ENCODE data around the gene ZNF611.
"Not testable (repeated sequence)": the region's sequence is repeated elsewhere in the genome, so short reads cannot be mapped to it uniquely, and the experiment has no call there.

ZNF611 gene

DNA sequence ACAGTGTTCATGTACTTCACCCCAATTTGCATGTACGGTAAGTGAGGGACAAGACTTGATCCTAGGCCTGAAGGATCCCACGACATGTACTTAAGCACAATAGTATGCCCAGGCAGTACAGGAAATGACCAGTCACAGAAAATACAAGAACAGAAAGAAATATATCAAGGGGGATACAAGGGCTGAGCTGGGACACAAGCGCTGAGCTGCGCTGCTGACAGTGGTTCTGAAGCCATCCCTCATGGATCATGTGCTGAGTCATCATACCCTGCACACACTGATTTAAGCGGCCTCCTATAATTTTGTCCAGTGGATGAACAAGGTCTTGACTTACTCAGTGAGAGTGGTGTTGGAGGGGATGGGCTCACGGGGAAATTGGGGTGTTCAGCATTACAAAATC lies 59.6 kb downstream of the ZNF611 start:
- DNase-seq = not testable (repeated sequence)

DNA sequence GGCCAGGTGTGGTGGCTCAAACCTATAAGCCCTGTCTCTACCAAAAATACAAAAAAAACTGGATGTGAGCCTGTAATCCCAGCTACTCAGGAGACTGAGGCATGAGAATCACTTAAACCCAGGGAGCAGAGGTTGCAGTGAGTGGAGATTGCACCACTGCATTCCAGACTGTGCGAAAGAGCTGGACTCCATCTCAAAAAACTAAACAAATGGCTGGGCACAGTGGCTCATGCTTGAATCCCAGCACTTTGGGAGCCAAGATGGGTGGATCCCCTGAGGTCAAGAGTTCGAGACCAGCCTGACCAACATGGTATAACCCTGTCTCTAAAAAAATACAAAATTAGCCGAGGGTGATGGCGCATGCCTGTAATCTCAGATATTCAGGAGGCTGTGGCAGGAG lies 61.8 kb downstream of the ZNF611 start:
- no peak for DNase-seq

DNA sequence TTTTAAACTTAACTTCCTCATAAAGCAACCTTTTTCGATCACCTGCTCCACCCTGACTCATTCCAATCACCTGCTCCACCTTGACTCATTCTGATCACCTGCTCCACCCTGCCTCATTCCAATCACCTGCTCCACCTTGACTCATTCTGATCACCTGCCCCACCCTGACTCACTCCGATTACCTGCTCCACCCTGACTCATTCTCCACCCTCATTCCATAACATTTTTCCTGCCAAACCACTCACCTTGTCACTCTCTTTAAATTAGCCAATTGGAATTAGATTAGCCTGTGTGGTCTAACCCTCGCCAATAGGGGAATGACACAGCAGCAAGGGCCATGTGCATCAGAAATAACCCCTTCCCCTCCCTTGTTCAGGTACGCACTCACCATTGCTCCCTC lies 64.8 kb downstream of the ZNF611 start:
- DNase-seq = no peak

DNA sequence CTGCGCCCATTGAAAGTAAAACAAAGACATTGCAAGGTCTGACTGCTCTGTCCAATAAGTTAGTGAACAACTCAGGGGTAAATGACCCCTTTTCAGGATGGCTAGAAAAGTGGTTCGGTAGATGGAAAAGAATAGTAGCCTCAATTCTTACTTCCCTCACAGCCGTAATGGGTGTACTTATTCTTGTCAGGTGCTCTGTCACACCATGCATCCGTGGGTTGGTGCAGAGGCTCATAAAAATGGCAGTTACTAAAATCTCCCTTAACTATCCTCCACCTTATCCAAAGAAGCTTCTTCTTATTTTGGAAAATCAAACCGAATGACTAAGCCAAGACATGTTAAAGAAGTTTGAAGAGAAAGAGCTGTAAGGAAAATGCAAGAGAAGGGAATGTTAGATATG lies 65.3 kb downstream of the ZNF611 start:
- DNase-seq = no peak

DNA sequence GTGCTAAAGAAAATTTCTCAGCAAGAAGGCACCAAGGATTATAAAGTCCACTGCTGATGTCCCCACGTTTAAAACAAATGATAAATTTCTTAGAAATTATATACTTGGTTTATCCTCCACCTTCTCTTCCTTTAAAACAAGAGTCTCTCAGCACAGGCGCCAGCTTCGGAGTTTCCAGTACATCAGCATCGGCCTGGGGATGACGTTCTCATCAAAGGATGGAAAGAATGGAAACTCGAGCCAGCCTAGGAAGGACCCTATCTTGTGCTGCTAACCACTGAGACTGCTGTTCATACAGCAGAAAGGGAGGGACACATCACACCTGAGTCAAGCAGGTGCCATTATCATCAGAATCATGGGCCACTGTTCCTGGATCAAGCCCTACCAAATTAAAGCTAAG lies 66.9 kb downstream of the ZNF611 start:
- no peak for DNase-seq

DNA sequence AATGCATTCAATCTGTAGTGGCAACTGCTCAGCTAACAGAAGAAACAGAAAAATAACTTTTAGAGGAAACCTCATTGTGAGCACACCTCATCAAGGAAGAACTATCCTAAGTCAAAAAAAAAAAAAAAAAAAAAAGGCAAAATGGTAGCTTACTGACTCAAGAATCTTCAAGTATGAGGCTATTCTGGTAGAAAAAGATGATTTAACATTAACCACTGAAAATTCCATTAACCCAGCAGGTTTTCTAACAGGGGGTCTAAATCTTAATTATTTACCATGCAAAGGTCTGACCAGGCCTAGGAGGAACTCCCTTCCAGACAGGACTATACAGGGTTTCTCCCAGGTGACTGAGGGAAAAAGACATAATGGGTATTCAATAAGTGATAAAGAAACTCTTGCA lies 68.3 kb downstream of the ZNF611 start:
- DNase-seq = no peak

DNA sequence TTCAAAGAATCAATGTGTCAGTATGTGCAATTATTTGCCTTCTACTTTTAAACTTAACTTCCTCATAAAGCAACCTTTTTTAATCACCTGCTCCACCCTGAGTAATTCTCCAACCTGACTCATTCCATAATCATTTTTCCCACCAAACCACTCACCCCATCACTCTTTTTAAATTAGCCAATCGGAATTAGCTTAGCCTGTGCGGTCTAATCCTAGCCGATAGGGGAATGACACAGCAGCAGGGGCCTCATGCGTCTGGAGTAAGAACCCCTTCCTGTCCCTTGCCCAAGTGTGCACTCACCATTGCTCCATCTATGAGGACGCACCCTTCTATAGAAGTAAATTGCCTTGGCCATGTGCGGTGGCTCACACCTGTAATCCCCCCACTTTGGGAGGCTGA lies 69.3 kb downstream of the ZNF611 start:
- DNase-seq = no peak

DNA sequence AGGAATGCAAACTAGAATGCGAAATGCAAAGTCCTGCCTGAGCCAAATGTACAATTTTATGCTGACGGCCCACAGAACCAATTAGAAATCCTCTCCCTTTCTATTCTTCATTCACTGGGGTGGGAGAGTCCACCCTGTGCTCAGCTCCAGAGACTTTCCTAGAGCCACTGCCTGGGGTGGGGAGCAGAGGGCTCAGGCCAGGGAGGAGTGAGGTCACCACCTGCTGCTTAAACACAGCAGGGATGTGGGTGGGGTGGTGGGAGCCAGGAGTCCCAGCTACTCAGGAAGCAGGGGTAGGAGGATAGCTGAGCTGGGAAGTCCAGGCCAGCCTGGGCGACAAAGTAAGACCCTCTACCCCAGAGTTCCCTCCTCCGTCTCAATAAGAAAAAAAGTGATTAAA lies 69.8 kb downstream of the ZNF611 start:
- DNase-seq = no peak

DNA sequence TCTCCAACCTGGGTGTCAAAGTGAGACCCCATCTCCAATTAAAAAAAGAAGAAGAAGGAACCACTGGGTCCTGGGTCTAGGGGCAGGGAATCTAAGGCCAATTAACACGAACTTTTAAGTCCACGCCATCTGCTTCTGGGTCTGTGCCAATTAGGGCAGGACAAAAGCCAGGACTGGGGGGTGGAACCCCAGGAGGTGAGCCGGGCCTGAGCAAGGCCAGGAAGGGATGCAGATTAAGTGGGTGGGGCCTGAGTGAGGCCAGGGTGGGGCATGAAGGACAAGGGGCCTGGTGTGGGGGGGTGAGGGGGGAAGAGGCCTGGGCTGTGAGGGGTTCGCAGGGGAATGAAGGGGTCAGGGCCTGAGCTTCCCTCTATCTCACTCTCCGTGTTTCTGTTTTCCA lies 70.4 kb downstream of the ZNF611 start:
- DNase-seq = no peak

DNA sequence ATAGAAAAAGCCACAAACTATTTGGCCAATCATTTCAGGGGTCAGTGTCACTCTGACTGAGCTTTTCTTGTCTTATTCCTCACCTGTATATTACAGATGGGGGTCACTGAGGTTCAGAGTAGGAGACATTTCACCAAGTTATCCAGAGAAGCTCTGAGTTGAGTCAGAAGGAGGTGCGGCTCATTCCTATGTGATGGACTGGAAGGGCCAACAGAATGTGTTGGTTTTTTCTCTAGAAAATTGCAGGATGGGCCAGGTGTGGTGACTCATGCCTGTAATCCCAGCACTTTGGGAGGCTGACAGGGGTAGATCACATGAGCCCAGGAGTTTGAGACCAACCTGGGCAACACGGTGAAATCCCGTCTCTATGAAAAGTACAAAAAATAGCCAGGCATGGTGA lies 72.2 kb downstream of the ZNF611 start:
- no peak for DNase-seq

DNA sequence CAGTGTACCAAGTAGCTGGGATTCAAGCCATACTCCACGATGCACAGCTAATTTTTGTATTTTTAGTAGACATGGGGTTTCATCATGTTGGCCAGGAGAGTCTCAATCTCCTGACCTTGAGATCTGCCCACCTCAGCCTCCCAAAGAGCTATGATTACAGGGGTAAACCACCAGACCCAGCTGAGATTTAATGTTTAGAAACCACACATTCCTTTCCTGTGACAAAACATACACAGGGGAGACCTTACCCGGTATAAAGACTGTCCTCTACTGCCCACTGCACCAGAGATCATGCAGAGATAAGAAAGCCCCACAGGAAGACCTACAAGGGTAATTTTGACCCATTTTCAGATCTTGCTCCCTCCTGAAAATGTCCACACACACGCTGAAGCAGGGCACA lies 73.9 kb downstream of the ZNF611 start:
- DNase-seq = no peak

DNA sequence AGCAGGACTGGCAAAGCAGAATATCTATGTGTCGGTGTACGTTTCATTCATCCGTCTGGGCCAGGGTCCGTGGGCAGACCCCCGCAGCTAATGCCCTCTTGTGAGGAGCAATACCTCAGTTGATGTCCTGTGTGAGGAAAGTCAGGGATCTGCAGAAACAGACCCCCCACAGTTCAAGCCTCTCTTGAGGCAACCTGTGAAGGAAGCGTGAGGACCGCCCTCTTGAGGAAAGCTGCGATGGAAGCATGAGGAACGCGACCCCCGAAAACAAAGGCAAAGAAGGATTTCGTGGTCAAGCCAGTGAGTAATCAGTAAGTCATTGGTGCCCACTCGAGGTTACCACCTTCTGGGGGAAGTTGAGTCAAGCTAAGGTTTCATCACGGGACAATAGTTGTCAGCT lies 75.8 kb downstream of the ZNF611 start:
- DNase-seq = no peak

DNA sequence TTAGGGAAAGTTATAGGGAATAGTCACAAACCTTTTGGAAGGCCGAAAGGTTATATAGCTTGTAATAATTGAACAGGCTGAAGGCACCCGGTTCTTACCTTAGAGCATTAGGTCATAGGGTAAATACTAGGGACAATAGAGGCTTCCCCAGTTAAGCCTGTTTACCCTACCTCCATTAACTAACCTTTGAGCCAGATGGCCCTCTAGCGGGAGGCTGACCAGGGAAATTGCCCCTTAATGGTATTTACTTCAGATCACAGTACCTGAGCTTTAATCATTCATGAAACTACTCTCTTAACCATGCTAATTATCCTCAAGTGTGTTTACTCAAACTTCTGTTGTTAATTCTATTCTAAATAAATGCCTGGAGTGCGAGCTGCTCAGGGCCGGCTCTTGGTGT lies 76.2 kb downstream of the ZNF611 start:
- DNase-seq = no peak

DNA sequence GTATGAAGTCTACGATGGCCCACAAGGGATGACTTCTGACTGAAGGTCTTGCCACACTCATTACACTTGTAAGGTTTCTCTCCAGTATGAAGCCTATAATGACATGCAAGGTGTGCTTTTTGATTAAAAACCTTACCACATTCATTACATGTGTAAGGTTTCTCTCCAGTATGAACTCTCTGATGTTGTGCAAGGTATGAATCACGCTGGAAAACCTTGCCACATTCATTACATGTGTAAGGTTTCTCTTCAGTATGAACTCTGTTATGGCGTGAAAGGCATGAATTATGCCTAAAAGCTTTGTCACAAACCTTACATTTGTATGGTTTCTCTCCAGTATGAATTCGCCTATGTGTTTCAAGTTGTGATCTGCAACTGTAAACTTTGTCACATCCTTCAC lies 81.7 kb downstream of the ZNF611 start:
- no peak for DNase-seq
